Hematopoietic multipotent progenitor cell treated with erythropoietin and hydrocortisone succinate and interleukin-3 and kit ligand, for 4 days (in vitro differentiated cells): ENCODE data around the gene LENG9.
"Not testable (repeated sequence)": the region's sequence is repeated elsewhere in the genome, so short reads cannot be mapped to it uniquely, and the experiment has no call there.

ENCODE experiments used
- DNase-seq: peaks from one replicate; pipeline ENCODE4 v3.0.0-alpha.2; 2015

The LENG9 gene

GRCh38 chr19:54463531-54464043 lies at the start of gene LENG9:
Gene LENG9, minus strand, starts transcription at chr19:54463778. Its CDS starts 252 bp downstream, at chr19:54463526.
- peak; percentile 99 for DNase-seq

- DNase-seq, result not testable (repeated sequence)
Measured at GRCh38 chr19:54509200-54509940, 45.8 kb upstream of the LENG9 start.

- not testable (repeated sequence) for DNase-seq
Measured at GRCh38 chr19:54508487-54508886, 44.9 kb upstream of the LENG9 start.

GRCh38 chr19:54507824-54508223 lies 44.2 kb upstream of the LENG9 start:
- DNase-seq, result no peak

- not testable (repeated sequence) for DNase-seq
Measured at GRCh38 chr19:54507038-54507717, 43.6 kb upstream of the LENG9 start.

- DNase-seq, result no peak
Measured at GRCh38 chr19:54506079-54506478, 42.5 kb upstream of the LENG9 start.

GRCh38 chr19:54505542-54505941 lies 42.0 kb upstream of the LENG9 start:
- DNase-seq, result not testable (repeated sequence)

GRCh38 chr19:54502518-54503048 lies 39.0 kb upstream of the LENG9 start, which contains the start of gene LAIR2:
Gene LAIR2, plus strand, starts transcription at chr19:54502831. Its CDS starts 88 bp downstream, at chr19:54502919.
- no peak for DNase-seq

- not testable (repeated sequence) for DNase-seq
Measured at GRCh38 chr19:54498451-54498772, 34.8 kb upstream of the LENG9 start.

GRCh38 chr19:54497747-54498450 lies 34.3 kb upstream of the LENG9 start:
- DNase-seq, result not testable (repeated sequence)

GRCh38 chr19:54495284-54495683 lies 31.7 kb upstream of the LENG9 start:
- not testable (repeated sequence) for DNase-seq

- DNase-seq, result no peak
Measured at GRCh38 chr19:54493967-54494585, 30.5 kb upstream of the LENG9 start.

GRCh38 chr19:54493056-54493455 lies 29.5 kb upstream of the LENG9 start:
- DNase-seq, result not testable (repeated sequence)

- DNase-seq, result no peak
Measured at GRCh38 chr19:54492568-54492967, 29.0 kb upstream of the LENG9 start.

GRCh38 chr19:54489766-54490165 lies 26.2 kb upstream of the LENG9 start:
- DNase-seq, result no peak

- DNase-seq, result no peak
Measured at GRCh38 chr19:54489341-54489740, 25.8 kb upstream of the LENG9 start.

GRCh38 chr19:54485851-54486250 lies 22.3 kb upstream of the LENG9 start:
- DNase-seq, result peak; percentile 39

GRCh38 chr19:54484451-54484850 lies 20.9 kb upstream of the LENG9 start:
- DNase-seq, result no peak

GRCh38 chr19:54482889-54483288 lies 19.3 kb upstream of the LENG9 start:
- DNase-seq, result peak; percentile 70

GRCh38 chr19:54481326-54481930 lies 17.9 kb upstream of the LENG9 start:
- peak; percentile 72 for DNase-seq

- peak; percentile 64 for DNase-seq
Measured at GRCh38 chr19:54480051-54480450, 16.5 kb upstream of the LENG9 start.

GRCh38 chr19:54478677-54479266 lies 15.2 kb upstream of the LENG9 start:
- peak; percentile 78 for DNase-seq
